Activated CD4-positive, alpha-beta T cell treated with anti-CD3 and anti-CD28 coated beads, Interleukin-2, amount 10 ng/mL, durations not matched to agents 7 days and 5 days (primary cell): ENCODE results near the gene SETD7. TPM values are rescaled to one million over a fixed set of nuclear protein-coding genes. Genes with fewer than 3 reads are reported as not detected.

Experiments used
- CTCF ChIA-PET: fragments of 350-600 bp; sonication (Branson Sonifier 250); formaldehyde crosslinking; loops from one replicate; lab custom pipeline; 2021; ENCODE audit warnings: antibody characterized with exemption; lab: Charles Lee
- POLR2A ChIA-PET: fragments of 350-600 bp; sonication (Branson Sonifier 250); formaldehyde crosslinking; loops from one replicate; lab custom pipeline; 2021; ENCODE audit warnings: antibody characterized with exemption; lab: Charles Lee
- DNase-seq: peaks from one replicate; pipeline ENCODE4 v3.0.0-alpha.2; 2020
- H3K27ac Mint-ChIP-seq: one replicate; pipeline ENCODE4 v1.8.0; 2021; ENCODE audit warnings: mild to moderate bottlenecking, moderate library complexity, mixed read lengths
- H3K27me3 Mint-ChIP-seq: one replicate; pipeline ENCODE4 v1.8.0; 2021; ENCODE audit warnings: mixed read lengths
- H3K36me3 Mint-ChIP-seq: one replicate; pipeline ENCODE4 v1.8.0; 2021; ENCODE audit warnings: low read depth, mixed read lengths
- H3K4me1 Mint-ChIP-seq: one replicate; pipeline ENCODE4 v1.8.0; 2021; ENCODE audit warnings: mixed read lengths
- H3K4me3 Mint-ChIP-seq: one replicate; pipeline ENCODE4 v1.8.0; 2021; ENCODE audit warnings: mild to moderate bottlenecking, moderate library complexity, mixed read lengths
- H3K9me3 Mint-ChIP-seq: one replicate; pipeline ENCODE4 v1.8.0; 2021; ENCODE audit warnings: mixed read lengths
- total RNA-seq, 2 experiments: library from RNA; stranded (reverse); gene quantifications; one replicate each; pipeline ENCODE4 v1.2.3, GENCODE V29; 2021

The SETD7 gene
- total RNA-seq, 2 experiments from 2014 or later: 5.8 to 6.7 TPM

DNA sequence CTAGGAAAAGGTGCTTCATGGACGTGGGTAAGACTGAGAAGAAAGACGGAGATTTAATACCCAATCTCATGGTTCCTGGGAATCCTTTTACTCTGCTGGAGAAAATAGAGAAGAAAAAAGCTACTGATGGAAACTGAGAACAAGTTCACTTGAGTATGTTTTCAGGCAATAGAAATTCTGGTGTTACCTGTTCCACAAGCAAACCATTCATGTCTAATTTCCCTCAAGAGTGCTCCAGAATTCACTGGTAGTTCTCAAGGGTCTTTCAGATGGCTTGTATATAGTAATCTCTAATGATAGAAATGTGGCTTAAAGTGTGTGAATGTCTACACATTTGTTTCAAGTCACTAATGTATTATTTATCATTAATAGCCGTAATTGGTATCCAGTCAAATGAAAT is 22.5 kb downstream of the SETD7 start:
- Mint-ChIP-seq H3K36me3 (no peaks in the 10 kb centered on the region), H3K9me3 (no peaks in the 10 kb centered on the region), H3K27me3 (no peaks in the 10 kb centered on the region), H3K4me1 (peaks cover 6% of the 10 kb centered on the region), H3K27ac (no peak overlapping the region), H3K4me3 (no peak overlapping the region)
- ChIA-PET CTCF (interaction anchor here (1.1 kb wide), 1 partner anchor 11 kb away, joined by 4 read pairs; no protein-coding TSS in a partner anchor), POLR2A (no interaction called here)
- no peak for DNase-seq

DNA sequence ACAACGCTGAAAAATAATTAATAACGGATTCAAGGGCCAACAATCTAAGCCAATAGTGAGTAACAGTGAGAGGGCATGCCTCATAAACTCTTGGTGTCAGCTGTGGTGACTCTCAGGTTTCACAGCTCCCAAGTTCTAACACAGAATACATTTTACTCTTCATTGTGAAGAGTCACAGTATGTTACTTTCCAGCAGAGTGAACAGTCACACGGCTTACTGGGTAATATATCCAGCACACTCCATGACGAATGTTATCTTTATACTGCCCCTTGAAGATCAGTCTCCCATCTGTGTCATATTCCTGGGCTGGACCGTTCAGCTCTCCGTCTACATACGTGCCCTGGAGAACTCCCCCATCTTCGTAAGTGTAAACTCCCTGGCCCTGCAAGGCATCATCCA is 23.1 kb downstream of the SETD7 start:
- H3K4me3 Mint-ChIP-seq: no peak overlapping the region
- peaks cover 6% of the 10 kb centered on the region for H3K4me1 Mint-ChIP-seq
- DNase-seq: no peak
- CTCF ChIA-PET: interaction anchor here (1.1 kb wide), 1 partner anchor 11 kb away, joined by 4 read pairs; no protein-coding TSS in a partner anchor
- no peaks in the 10 kb centered on the region for H3K27me3 Mint-ChIP-seq
- H3K9me3 Mint-ChIP-seq: no peaks in the 10 kb centered on the region
- no peaks in the 10 kb centered on the region for H3K36me3 Mint-ChIP-seq
- POLR2A ChIA-PET: no interaction called here
- H3K27ac Mint-ChIP-seq: no peak overlapping the region

GRCh38 chr4:139530833-139531427 is 25.1 kb downstream of the SETD7 start:
- Mint-ChIP-seq H3K4me3 (no peak overlapping the region), H3K27me3 (no peaks in the 10 kb centered on the region), H3K4me1 (peaks cover 8% of the 10 kb centered on the region), H3K36me3 (no peaks in the 10 kb centered on the region), H3K9me3 (no peaks in the 10 kb centered on the region), H3K27ac (no peak overlapping the region)
- ChIA-PET POLR2A (no interaction called here), CTCF (interaction anchor here (1.0 to 1.7 kb wide), 5 partner anchors 9 to 353 kb away, joined by 3 to 4 read pairs (median 4); no protein-coding TSS in a partner anchor)
- peak; percentile 70 for DNase-seq

DNA sequence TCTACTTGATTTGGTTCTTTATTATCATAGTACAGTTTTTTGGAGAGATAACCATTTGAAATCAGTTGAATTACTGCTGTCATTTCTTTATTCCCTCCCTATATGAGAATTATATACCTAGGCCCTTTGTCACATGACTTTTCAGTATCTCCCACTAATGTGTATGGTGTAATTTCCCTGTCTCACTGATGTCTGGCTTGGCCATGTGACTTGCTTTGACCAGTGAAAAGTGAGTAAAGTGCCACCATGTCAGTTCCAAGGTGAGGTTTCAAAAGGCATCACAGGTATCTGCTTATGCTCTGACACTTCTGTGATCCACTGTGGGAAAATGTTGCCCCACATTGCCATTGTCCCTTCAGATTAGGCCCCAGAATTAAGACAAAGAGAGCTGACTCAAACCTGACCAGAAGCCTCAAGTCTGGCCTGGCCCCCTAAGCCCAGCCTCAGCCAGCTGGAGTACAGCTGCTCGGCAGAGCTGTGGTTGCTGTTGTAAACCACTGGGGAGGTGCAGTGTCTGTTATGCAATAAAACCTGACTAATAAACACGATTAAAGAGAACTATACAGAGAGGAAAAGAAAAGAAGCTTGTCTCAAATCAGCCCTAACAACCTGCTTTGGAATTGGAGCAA is 27.5 kb downstream of the SETD7 start:
- ChIA-PET CTCF (interaction anchor here (1.0 kb wide), 1 partner anchor 230 kb away, joined by 3 read pairs; no protein-coding TSS in a partner anchor), POLR2A (no interaction called here)
- DNase-seq: no peak
- Mint-ChIP-seq H3K27me3 (no peaks in the 10 kb centered on the region), H3K4me1 (peaks cover 17% of the 10 kb centered on the region), H3K9me3 (no peaks in the 10 kb centered on the region), H3K27ac (no peak overlapping the region), H3K4me3 (no peak overlapping the region), H3K36me3 (no peaks in the 10 kb centered on the region)

GRCh38 chr4:139526928-139527327 is 29.1 kb downstream of the SETD7 start:
- no peak overlapping the region for H3K4me3 Mint-ChIP-seq
- DNase-seq: no peak
- ChIA-PET POLR2A (no interaction called here), CTCF (interaction anchor here (0.6 kb wide), 1 partner anchor 273 kb away, joined by 4 read pairs; no protein-coding TSS in a partner anchor)
- H3K27ac Mint-ChIP-seq: no peak overlapping the region
- peaks cover 9% of the 10 kb centered on the region for H3K36me3 Mint-ChIP-seq
- no peaks in the 10 kb centered on the region for H3K27me3 Mint-ChIP-seq
- H3K9me3 Mint-ChIP-seq: no peaks in the 10 kb centered on the region
- H3K4me1 Mint-ChIP-seq: peaks cover 17% of the 10 kb centered on the region

DNA sequence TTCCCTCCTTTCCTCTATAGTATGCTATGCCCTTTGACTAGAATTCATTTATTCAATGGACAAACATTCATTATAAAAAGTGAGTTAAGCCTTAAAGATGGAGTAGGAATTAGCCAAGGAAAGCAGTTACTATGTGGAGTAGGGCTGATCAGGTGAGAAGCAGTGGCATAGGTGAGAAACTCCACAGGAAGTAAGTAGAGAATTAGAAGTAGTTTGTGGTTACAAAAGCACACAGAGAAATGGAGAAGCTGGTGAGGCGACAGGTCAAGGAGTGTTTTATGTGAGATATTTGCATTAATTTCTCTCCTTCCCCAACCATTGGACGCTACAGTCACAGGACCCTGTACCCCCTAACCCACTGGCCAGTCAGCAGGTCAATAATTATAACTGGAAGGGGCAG is 30.6 kb downstream of the SETD7 start:
- peaks cover 16% of the 10 kb centered on the region for H3K4me1 Mint-ChIP-seq
- no peak overlapping the region for H3K27ac Mint-ChIP-seq
- ChIA-PET POLR2A (no interaction called here), CTCF (interaction anchor here (0.6 to 0.7 kb wide), 3 partner anchors 85 to 436 kb away, joined by 3 to 5 read pairs (median 3); no protein-coding TSS in a partner anchor)
- H3K9me3 Mint-ChIP-seq: no peaks in the 10 kb centered on the region
- no peaks in the 10 kb centered on the region for H3K27me3 Mint-ChIP-seq
- DNase-seq: no peak
- H3K36me3 Mint-ChIP-seq: peaks cover 15% of the 10 kb centered on the region
- H3K4me3 Mint-ChIP-seq: no peak overlapping the region

- ChIA-PET POLR2A (no interaction called here), CTCF (no interaction called here)
- Mint-ChIP-seq H3K27ac (no peak overlapping the region), H3K9me3 (no peaks in the 10 kb centered on the region), H3K4me3 (no peak overlapping the region), H3K36me3 (peaks cover 18% of the 10 kb centered on the region), H3K27me3 (no peaks in the 10 kb centered on the region), H3K4me1 (peaks cover 16% of the 10 kb centered on the region)
- no peak for DNase-seq
Measured at GRCh38 chr4:139524062-139524631, 31.9 kb downstream of the SETD7 start.

- Mint-ChIP-seq H3K9me3 (no peaks in the 10 kb centered on the region), H3K4me1 (peaks cover 13% of the 10 kb centered on the region), H3K36me3 (peaks cover 24% of the 10 kb centered on the region), H3K27ac (no peak overlapping the region), H3K4me3 (no peak overlapping the region), H3K27me3 (no peaks in the 10 kb centered on the region)
- POLR2A ChIA-PET: no interaction called here
- DNase-seq: no peak
- CTCF ChIA-PET: interaction anchor here (1.7 kb wide), 2 partner anchors 18 to 31 kb away, joined by 4 read pairs; no protein-coding TSS in a partner anchor
Measured at GRCh38 chr4:139523076-139523475, 32.9 kb downstream of the SETD7 start.

DNA sequence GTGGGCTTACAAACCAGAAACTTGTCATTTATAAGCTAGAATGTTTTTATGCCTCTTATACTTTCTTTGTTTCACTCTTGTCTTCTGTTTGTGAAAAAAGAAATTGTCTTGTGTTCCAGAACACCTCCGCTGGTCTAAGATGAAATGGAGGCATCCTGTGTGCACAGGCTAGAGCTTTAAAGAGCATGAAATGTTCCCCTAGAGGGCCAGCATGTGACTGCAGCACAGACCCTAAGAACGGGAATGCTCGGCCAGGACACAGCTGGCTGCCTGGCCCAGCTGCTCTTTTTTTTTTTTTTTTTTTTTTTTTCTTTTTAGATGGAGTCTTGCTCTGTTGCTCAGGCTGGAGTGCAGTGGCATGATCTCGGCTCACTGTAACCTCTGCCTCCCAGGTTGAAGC is 33.6 kb downstream of the SETD7 start:
- no peaks in the 10 kb centered on the region for H3K9me3 Mint-ChIP-seq
- peaks cover 13% of the 10 kb centered on the region for H3K4me1 Mint-ChIP-seq
- H3K4me3 Mint-ChIP-seq: no peak overlapping the region
- ChIA-PET CTCF (interaction anchor here (0.6 to 1.7 kb wide), 4 partner anchors 8 to 39 kb away, joined by 3 to 4 read pairs (median 4); no protein-coding TSS in a partner anchor), POLR2A (no interaction called here)
- no peaks in the 10 kb centered on the region for H3K27me3 Mint-ChIP-seq
- no peak overlapping the region for H3K27ac Mint-ChIP-seq
- no peak for DNase-seq
- H3K36me3 Mint-ChIP-seq: peaks cover 24% of the 10 kb centered on the region

DNA sequence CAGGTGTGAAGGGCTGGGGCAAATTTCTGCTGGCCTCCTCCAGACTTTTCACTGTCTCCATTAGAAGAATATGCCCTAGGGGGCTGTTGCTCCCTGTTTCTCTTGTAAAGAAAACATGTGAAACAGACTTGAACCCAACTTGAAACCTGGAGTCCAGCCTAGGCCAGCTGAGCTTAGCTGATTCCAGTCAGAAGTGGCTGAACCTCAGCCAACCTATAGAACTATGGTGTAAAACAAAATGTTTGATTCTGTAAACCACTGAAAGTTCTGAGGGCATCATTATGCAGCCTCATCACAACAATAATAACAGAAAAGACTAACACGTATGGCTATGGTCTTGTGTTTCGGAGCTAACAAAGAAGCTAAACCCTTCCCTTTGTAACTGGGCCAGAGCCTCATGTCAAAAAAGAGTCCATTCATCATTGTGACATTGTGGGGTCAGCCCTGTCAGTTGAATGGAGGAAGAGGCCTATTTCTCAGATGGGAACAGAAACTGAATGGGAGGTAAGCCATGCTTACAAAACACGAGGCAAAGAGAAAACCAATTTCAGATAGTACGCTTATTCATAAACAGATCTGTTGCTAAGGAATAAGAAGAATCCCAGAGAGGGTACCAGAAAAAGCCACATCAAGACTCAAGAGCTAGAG is 34.1 kb downstream of the SETD7 start:
- H3K4me3 Mint-ChIP-seq: no peak overlapping the region
- no peaks in the 10 kb centered on the region for H3K9me3 Mint-ChIP-seq
- H3K4me1 Mint-ChIP-seq: peaks cover 13% of the 10 kb centered on the region
- peaks cover 25% of the 10 kb centered on the region for H3K36me3 Mint-ChIP-seq
- CTCF ChIA-PET: interaction anchor here (0.6 to 1.7 kb wide), 4 partner anchors 9 to 39 kb away, joined by 3 to 4 read pairs (median 4); no protein-coding TSS in a partner anchor
- no peaks in the 10 kb centered on the region for H3K27me3 Mint-ChIP-seq
- DNase-seq: no peak
- POLR2A ChIA-PET: no interaction called here
- no peak overlapping the region for H3K27ac Mint-ChIP-seq

- no peaks in the 10 kb centered on the region for H3K9me3 Mint-ChIP-seq
- H3K4me3 Mint-ChIP-seq: no peak overlapping the region
- H3K4me1 Mint-ChIP-seq: no peaks in the 10 kb centered on the region
- H3K27ac Mint-ChIP-seq: no peak overlapping the region
- CTCF ChIA-PET: interaction anchor here (0.5 kb wide), 1 partner anchor 530 kb away, joined by 3 read pairs; no protein-coding TSS in a partner anchor
- DNase-seq: no peak
- peaks cover 31% of the 10 kb centered on the region for H3K36me3 Mint-ChIP-seq
- no peaks in the 10 kb centered on the region for H3K27me3 Mint-ChIP-seq
- POLR2A ChIA-PET: no interaction called here
Measured at GRCh38 chr4:139515531-139515958, 40.5 kb downstream of the SETD7 start.

- peaks cover 31% of the 10 kb centered on the region for H3K36me3 Mint-ChIP-seq
Measured at GRCh38 chr4:139514382-139515059, 41.5 kb downstream of the SETD7 start.

More at GRCh38 chr4:139514382-139515059, 41.5 kb downstream of the SETD7 start:
- Mint-ChIP-seq H3K9me3 (no peaks in the 10 kb centered on the region), H3K27ac (no peak overlapping the region), H3K4me3 (no peak overlapping the region), H3K27me3 (no peaks in the 10 kb centered on the region), H3K4me1 (no peaks in the 10 kb centered on the region)
- no peak for DNase-seq
- CTCF ChIA-PET: no interaction called here
- POLR2A ChIA-PET: no interaction called here
